22Rv1 (cell line): Measurements from ENCODE around the gene SUGCT.

Source experiments
- CTCF ChIP-seq: fragments of 450-650 bp; IDR thresholded peaks from 2 replicates; pipeline ENCODE4 v1.5.1; 2017; ENCODE audit warnings: mild to moderate bottlenecking
- ZFX ChIP-seq: fragments of 450-650 bp; IDR thresholded peaks from 2 replicates; pipeline ENCODE4 v1.6.1; 2017; ENCODE audit warnings: antibody characterized with exemption, borderline replicate concordance

- TF ChIP-seq CTCF (no peak), ZFX (no peak)
Measured at GRCh38 chr7:40151504-40151903, 16.7 kb downstream of the SUGCT start.
